NOMO-1 treated with dmso at 0.1 percent for 144 hours (cell line): ENCODE measurements around the gene AGER.
"Not testable (repeated sequence)": the region's sequence is repeated elsewhere in the genome, so short reads cannot be mapped to it uniquely, and the experiment has no call there.

Experiments
- DNase-seq: peaks from one replicate; lab custom pipeline; 2025; ENCODE audit not compliant: unreplicated experiment; lab: John Stamatoyannopoulos, UW

The AGER gene

DNA sequence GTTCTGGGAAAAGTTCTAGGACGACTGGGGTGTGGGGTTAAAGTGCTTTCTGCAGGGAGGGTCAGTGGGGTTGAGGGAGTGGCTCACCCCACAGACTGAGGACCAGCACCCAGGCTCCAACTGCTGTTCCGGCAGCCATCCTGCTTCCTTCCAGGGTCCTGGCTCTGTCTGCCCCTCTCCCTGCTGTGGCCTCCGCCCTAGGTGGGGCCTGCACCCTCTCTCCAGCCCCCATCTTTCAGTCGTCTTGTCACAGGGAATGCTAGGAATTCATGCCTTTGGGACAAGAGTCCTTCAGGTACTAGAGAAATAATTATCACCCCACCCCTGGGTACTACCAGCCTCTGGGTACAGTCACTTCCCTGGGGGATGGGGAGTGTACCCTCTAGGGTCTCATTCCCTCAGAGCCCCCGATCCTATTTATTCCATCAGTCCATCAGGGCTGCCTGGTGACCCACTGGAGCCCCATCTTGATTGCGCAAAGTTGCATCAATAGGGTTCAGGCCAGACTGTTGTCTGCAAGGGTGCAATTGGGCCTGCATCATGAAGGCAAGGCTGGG lies at the start of gene AGER:
Gene AGER (minus strand): TSS at position 170 of the 557 bp plus-strand sequence. CDS start 31 bp downstream, at position 139.
- no peak for DNase-seq

DNA sequence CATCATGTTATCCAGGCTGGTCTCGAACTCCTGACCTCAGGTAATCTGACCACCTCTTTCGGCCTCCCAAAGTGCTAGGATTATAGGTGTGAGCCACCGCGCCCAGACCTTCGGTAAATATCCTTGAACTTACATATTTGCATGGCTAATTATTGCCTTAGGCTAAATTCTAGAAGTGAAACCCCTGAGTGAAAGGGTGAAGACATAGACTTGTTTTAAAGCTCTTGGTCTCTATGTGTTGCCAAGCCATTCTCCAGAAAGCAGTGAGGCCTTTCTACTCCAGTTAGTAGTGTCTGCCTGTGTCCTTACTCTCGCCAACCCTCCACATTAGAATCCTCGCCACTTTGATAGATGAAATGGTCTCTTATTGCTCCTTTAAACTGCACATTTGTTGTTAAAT lies 42.4 kb upstream of the AGER start:
- DNase-seq = no peak

DNA sequence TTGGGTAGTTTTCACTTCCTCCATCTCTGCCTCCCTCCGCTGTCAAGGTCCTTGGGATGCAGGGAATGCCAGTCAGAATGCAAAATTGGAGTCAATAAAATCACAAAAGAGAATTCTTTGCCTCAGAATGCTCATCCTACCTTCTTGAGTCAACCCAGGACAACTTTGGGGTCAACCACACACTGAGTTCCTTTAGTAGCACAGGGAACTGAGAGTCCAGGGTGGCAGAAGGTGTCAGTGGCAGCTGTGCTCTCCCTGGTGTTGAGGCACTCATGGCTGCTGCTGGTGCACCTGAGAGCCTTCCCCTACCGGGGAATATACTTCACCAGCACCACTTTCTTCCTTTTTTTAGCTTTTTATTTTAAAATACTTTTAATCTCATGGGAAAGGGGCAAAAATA lies 40.6 kb upstream of the AGER start:
- DNase-seq = no peak

DNA sequence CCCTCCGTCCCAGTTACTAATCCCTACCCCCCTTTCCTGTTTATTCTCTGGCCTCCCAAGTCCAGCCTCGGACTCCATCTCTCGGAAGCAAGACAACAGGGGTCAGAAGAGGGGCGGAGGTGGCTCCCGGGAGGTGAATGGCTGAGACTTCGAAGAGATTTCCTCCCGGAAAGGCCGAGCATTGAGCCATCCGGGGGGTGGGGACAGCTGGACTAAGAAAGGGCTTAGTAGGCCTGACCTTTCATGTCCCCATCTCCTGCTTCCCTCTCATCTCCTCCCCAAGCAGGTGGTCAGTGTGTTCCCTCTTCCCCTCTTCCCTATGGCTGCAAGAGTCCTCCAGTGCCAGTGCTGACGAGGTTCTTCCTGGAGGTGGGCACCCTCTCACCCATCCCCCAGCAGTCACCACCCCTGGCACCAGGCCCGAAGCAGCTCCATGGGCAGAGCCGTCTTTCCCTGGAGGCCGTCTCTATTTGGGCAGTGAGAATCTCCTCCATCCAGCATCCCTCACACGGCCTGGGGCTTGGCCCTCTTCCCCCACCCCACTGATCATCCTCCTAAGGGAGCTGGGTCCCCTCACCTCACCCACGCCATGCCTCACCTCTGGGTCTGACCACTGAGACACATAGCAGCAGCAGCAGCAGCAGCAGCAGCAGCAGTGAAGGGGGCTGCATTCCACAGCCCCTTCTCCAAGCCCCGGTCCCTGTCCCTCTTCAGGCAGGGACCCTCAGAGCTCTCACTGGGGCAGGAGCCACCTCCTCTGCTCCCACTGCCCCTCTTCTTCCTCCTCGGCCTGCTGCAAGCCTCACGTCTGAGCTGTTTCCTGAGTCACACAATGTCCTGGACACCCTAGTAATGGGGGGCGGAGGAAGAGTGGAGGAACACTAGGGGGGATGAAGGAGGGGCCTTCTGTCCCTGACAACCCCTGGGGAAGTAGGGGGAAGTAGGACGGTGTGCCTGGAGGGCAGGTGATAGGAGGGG lies 39.5 kb upstream of the AGER start, which contains the start of gene NOTCH4:
Gene NOTCH4 (minus strand): TSS at position 810 of the 978 bp plus-strand sequence. CDS start 139 bp downstream, at position 671.
- DNase-seq = no peak

DNA sequence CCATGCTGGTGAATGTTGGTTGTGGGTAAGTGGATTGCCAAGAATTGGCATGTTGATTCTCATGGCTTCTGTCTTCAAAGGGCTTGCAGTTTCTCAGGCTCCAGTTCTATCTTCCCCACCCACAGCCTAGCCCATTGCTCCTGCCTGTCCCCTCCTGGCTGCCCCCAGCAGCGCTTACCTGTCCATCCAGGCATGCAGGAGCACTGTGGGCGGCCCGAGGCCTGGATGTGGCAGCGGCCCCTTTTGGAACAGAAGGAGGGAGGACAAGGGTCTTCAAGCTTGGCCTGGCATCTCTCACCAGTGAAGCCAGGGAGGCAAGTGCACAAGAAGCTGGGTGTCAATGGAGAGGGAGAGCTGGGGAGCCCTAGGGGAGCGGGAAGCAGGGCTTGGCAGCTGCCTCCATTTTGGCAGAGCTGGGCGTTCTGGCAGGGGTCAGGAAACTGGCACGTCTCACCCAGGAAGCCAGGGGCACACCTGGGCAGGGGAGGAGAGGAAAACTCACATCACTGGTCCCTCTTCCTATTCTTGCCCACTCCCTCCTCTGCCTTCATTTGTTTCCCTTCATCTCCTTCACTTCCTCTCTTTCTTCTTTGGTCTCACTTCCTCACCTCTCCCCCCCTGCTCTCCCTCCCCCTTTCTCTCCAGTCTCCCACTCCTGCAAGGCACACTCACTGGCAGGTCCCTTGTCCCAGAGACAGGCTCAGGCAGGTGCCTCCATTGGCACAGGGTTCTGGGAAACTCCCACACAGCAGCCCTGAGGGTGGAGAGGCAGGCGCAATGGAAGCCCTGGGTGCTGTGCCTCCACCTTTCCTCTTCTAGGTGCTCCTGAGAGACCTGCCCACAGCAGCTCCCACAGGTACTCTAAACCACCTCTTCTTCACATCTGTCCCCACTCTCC lies 38.5 kb upstream of the AGER start:
- DNase-seq = peak; percentile 5

DNA sequence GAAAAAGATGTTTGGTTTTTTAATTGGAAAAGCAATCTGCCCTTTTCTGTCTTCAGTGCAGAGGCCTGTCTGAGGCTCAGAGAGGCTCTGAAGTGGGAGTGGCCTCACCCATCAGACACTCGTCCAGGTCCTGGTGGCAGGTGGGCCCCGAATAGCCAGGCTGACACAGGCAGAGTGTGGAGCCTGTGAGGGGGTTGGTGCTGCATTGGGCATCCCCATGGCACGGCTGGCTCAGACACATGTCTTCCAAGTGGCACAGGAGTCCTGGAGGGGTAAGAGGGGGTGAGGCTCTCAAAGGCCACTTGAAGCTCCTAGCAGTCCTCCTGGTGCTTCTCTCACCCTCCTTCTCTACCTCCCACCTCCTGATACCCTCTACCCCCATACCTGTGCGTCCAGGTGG lies 36.0 kb upstream of the AGER start:
- DNase-seq = no peak

DNA sequence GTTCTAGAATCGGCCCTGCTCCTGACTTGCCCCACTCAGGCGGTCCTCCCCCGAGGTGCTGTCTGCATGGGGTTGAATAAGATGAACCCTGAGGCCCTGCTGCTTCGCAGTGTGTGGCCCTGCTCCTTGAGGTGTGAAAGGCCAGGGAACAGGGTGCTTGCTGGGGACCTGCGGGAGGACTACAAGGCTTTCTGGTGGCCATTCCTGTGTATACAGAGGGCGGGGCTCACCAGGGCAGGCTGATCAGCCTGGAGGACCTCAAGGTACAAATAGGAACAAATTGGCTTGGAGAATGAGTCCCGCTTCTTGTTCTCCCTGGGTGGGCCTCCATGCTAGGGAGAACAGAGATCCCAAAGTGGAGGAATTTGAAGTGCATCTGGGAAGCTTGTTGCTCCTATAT lies 34.1 kb upstream of the AGER start:
- no peak for DNase-seq

DNA sequence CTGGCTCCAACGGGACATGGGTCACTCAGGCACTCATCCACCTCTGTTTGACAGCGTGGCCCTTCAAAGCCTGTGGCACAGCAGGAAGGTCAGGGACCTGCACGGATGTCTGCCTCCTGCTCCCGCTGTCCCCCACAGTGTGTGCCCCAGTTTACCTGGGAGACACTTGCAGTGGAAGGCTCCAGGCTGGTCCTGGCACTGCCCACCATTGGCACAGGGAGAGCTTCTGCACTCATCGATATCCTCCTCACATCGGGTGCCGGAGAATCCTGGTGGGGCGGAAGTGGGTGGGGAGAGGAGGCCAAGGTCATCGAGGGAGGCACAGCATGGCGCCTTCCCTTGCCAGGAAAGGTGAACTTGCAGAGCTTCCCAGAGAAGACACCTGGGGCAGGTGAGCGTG lies 32.9 kb upstream of the AGER start:
- no peak for DNase-seq

DNA sequence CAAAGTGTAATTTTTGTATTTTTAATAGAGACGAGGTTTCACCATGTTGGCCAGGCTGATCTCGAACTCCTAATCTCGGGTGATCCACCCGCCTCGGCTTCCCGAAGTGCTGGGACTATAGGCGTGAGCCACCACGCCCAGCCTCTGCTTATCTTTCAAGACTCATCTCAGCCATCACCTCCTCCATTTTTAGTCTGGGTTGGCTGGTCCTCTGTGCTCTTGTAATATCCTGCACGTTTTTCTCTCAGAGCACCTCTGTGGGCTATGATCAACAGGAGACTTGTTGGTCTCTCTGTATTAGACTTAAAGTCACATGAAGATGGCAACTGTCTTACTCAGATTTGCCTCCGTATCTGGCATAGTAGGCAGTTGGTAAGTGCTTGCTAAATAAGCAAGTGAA lies 32.2 kb upstream of the AGER start:
- no peak for DNase-seq

DNA sequence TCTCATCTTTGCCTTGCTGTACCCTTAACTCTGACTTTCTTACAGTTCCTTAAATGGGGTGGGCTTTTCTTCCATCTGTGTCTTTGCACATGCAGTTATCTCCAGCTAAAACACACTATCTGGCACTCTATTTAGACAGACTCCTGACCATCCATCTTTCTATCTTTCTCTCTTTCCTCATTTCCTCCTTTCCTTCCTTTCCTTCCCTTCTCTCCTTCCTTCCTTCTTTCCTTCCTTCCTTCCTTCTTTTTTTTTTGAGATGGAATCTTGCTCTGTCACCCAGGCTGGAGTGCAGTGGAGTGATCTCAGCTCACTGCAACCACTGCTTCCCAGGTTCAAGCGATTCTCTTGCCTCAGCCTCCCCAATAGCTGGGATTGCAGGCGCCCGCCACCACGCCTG lies 31.6 kb upstream of the AGER start:
- no peak for DNase-seq

DNA sequence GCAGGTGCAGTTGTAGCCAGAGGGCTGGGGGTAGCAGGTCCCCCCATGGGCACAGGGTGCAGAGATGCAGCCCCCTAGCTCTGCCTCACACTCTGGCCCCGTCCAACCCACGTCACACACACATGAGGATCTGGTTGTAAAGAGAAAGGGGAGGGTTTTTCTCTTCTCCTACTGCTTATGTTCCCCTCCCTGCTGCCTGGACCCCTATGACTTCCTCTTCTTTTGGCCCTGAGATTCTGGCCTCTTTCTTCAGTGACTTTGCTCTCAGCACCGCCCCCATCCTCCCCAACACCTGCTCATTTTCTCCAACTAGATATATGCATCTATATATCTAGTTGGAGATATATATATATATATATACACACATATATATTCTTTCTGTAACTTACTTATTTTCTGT lies 30.1 kb upstream of the AGER start:
- no peak for DNase-seq

DNA sequence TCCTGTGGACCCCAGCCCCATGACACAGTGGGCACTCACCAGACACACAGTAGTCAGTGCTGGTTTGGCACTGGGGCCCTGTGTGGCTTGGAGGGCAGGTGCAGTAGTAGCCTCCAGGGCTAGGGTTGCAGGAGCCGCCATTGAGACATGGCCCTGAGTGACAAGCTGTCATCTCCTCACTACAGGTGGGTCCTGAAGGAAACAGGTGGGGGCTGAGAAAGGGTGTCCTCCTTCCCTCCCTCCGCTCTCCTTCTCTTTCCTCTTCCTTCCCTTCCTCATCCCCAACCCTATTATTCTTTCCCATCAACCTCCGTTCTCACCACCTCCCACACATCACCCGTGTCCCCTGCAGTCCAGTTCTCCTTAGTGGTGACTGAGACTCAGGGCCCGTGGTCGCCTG lies 29.6 kb upstream of the AGER start:
- no peak for DNase-seq

DNA sequence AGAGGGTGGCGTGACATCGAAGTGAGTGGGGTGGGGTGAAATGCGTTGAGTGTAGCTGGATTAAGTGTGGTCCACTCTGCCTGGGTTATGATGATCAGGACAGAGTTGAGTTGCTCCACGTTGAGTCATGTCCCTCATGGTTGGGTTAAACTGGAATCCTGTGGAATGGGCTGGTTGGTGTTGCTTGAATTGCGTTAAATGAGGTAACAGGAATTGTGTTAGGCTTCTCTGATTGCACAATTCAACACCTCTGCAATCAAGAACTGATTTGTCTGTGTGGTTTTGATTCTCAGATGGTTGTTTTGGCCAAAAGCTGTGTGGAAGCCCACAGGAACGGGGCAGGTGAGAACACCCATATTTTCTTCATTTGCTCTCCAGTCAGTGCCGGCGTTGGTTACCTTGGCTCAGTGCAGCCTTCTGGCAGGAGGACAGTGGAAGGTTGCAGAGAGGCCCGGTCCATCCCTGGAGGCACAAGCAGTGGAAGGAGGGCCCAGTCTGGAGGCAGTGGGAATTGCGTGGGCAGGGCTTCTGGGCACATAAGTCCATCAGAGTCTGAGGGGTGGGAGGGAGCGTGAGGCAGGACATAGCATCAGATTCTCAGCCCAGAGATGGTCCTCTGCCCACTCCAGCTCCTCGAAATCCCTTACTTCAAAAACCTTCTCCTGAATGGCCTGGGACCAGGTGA lies 28.2 kb upstream of the AGER start:
- no peak for DNase-seq

DNA sequence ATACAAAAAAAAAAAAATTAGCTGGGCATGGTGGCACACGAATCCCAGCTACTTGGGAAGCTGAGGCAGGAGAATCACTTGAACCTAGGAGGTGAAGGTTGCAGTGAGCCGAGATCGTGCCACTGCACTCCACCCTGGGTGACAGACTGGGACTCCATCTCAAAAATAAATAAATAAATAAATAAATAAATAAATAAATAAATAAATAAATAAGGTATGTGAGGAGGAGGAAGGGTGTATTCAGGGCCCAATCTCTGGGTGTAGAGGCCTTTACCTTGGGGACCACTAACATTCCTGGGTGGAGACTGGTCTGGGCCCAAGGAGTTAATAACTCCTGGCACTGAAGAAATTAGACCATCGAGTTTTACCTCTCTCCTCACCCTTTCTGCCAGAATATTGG lies 27.4 kb upstream of the AGER start:
- not testable (repeated sequence) for DNase-seq

DNA sequence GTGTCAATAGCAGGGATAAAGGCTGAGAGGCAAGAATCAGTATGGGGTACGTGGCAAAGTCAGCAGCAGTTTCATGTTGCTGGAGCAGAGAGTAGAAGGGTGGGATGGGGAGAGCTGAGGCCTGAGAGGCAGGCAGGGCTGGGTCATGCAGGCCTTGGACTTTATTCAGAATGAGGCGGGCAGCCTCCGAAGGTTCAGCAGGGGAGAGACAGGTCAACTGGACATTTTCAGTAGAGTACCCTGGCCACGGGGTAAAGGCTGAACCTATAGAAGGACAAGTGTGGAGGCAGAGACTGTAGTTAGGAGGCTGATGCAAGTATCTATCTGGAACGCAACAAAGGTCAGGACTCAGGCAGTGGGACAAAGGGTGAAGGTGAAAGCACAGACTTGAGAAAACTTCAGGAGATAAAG lies 26.1 kb upstream of the AGER start:
- no peak for DNase-seq

DNA sequence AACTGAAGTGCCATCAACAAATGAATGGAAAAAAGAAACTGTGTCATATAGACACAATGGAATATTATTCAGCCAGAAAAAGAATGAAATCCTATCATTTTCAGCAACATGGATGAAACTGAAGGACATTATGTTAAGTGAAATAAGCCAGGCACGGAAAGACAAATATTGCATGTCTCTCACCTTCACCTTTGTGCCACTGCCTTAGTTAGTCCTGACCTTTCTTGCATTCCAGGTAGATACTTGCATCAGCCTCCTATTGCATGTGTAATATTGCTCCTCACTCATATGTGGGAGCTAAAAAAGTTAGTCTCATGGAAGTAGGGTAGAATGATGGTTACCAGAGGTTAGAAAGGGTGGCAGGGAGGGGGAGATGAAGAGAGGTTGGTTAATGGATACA lies 24.9 kb upstream of the AGER start:
- DNase-seq = no peak

DNA sequence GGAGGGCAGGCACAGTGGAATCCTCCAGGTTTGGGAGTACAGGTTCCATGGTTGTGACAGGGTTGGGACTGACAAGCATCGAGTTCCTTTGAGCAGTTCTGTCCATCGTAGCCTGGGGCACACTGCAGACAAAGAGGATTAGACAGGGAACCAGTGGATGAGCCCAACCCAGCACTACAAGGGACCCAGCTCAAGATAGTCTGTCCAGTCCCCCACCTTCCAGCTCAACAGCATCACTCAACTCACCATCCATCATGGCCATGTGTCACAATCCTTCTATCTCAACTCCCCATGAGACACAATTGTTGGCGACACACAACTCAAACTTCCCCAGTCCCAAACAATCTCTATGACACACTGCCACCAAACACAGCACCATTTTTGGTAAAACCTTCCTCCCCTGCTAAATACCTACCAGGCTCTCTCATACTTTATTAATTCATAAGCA lies 20.2 kb upstream of the AGER start:
- no peak for DNase-seq

DNA sequence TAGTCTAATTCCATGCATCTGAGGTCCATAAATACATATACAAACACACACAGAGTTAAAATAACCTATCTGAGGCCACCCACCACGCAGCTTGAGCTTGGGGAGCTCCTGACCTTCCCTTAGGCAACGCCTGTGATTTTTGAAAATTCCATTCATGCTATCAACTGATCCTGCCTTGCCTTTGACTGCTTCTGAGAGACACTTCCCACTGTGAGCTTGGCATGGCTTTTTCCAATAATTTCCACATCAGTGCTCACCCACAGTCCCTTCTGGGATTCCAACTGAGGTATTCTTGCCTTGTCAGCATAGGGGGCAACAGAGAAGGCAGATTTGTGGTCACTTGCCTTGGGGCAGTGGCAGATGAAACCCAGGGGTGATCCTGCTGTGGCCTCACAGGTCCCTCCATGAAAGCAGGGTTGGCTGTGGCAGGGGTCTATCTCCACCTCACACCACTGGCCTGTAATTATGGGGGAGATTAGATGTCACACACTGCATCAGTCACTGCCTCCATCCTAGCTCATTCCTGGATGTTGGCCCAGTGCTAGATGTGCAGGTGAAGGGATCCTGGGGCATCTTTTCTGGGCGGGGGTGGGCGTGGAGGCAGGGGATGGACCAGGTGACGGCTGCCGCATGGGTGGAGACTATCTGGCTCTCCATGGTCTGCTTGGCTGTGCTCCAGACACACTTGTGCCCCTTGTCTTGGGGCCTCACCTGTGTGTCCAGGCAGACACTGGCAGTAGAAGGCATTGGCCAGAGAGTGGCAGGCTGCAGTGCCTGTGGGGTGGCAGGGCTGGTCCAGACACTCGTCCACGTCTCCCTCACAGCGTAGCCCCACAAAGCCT lies 19.6 kb upstream of the AGER start:
- DNase-seq = no peak

DNA sequence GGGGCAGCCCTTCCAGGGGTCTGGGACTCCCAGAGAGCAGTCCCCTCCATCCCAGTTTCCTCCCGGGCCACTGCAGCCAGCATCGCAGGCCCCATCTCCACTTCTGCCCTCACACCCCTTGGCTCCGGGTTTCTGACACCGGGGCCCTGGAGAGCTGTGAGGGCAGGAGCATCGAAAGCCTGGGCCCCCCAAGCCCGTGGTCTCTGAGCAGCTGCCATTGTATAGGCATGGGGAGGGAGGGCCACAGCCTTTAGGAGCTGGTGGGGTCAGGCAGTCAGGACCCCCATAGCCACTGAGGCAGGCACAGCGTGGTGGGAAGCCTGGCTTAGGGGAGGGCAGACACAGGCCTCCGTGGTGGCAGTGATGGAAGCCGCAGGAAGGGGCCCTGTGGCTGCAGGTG lies 18.1 kb upstream of the AGER start:
- no peak for DNase-seq
